ENCODE data around the gene ZNF598. TPM values are rescaled to one million over a fixed set of nuclear protein-coding genes. Genes with fewer than 3 reads are reported as not detected.
"Not testable (repeated sequence)": the region's sequence is repeated elsewhere in the genome, so short reads cannot be mapped to it uniquely, and the experiment has no call there.

The ZNF598 gene
- total RNA-seq, 2 donors from 2014 or later: 83.1 to 163 TPM

DNA sequence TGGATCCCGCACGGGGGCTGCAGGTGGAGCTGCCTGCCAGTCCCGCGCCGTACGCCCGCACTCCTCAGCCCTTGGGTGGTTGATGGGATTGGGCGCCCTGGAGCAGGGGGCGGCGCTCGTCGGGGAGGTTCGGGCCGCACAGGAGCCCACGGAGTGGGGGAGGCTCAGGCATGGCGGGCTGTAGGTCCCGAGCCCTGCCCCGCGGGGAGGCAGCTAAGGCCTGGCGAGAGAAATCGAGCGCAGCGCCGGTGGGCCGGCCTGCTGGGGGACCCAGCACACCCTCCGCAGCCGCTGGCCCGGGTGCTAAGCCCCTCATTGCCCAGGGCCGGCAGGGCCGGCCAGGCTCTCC lies 51.5 kb downstream of the ZNF598 start:
- H3K9me3 Mint-ChIP-seq; H3K36me3 Mint-ChIP-seq; H3K27me3 Mint-ChIP-seq; DNase-seq (ENCODE audit: low spot score); ATAC-seq; H3K4me3 Mint-ChIP-seq; H3K27ac Mint-ChIP-seq: not testable (repeated sequence)
- H3K4me1 Mint-ChIP-seq (ENCODE audit: low read depth in 2 of 2): peaks cover 18 to 23% of the 10 kb centered on the region in 2 donors

GRCh38 chr16:1957434-1958142 lies 52.0 kb downstream of the ZNF598 start:
- not testable (repeated sequence) for H3K9me3 Mint-ChIP-seq; H3K4me3 Mint-ChIP-seq; ATAC-seq; DNase-seq (ENCODE audit: low spot score); H3K36me3 Mint-ChIP-seq; H3K27ac Mint-ChIP-seq; H3K27me3 Mint-ChIP-seq
- peaks cover 14 to 20% of the 10 kb centered on the region in 2 donors for H3K4me1 Mint-ChIP-seq (ENCODE audit: low read depth in 2 of 2)

DNA sequence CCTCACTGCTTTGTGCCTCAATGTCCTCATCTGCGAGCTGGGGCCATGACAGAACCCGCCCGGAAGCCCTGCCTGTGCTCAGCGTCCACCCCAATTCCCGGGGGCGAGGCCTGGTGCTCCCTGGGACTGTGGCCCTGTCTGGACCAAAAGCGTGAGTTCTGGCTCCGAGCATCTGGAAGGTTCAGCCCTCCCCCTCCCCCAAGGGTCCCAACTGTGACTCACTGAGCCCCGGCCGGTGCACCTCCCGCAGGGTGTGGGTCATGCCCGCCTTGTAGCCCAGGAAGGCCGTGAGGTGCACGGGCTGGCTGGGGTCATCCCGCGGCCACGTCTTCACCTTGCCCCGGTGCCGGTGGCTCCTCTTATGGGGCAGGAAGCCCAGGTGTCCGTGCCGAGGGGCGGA lies 55.9 kb downstream of the ZNF598 start:
- H3K4me3 Mint-ChIP-seq: no peak overlapping the region
- no peaks in the 10 kb centered on the region for H3K4me1 Mint-ChIP-seq (ENCODE audit: low read depth in 2 of 2)
- ATAC-seq (no peak), DNase-seq (ENCODE audit: low spot score) (no peak)
- H3K27me3 Mint-ChIP-seq: no peaks in the 10 kb centered on the region
- no peaks in the 10 kb centered on the region for H3K36me3 Mint-ChIP-seq
- H3K27ac Mint-ChIP-seq: no peak overlapping the region
- H3K9me3 Mint-ChIP-seq: no peaks in the 10 kb centered on the region

DNA sequence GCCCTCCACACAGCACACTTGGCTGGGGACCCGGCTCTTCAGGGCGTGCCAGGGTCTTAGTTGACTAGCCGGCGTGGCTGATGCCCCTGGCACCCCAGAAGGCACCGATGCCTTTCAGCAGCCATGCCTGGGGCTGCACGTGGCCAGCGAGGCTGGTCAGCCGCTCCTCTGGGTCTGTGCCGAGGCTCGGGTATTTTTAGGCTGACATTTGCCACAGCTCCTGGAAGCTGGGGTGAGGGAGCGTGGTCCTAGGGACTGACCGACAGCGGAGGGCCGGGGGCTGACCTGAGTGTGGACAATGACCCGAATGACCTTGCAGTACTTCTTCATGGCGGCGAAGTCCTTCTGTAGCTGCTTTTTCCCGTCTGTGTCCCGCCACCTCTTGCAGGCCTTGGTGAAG lies 59.1 kb downstream of the ZNF598 start:
- ATAC-seq (no peak), DNase-seq (ENCODE audit: low spot score) (no peak)
- Mint-ChIP-seq H3K4me3 (no peak overlapping the region), H3K27me3 (no peaks in the 10 kb centered on the region), H3K9me3 (no peaks in the 10 kb centered on the region), H3K36me3 (no peaks in the 10 kb centered on the region), H3K4me1 (ENCODE audit: low read depth in 2 of 2) (no peaks in the 10 kb centered on the region), H3K27ac (no peak overlapping the region)

- no peaks in the 10 kb centered on the region for H3K36me3 Mint-ChIP-seq
- DNase-seq (ENCODE audit: low spot score) (no peak), ATAC-seq (no peak)
- no peak overlapping the region for H3K27ac Mint-ChIP-seq
- no peaks in the 10 kb centered on the region for H3K27me3 Mint-ChIP-seq
- no peak overlapping the region for H3K4me3 Mint-ChIP-seq
- no peaks in the 10 kb centered on the region for H3K9me3 Mint-ChIP-seq
- H3K4me1 Mint-ChIP-seq (ENCODE audit: low read depth in 2 of 2): no peaks in the 10 kb centered on the region
Observed at GRCh38 chr16:1950047-1950446, 59.6 kb downstream of the ZNF598 start.

DNA sequence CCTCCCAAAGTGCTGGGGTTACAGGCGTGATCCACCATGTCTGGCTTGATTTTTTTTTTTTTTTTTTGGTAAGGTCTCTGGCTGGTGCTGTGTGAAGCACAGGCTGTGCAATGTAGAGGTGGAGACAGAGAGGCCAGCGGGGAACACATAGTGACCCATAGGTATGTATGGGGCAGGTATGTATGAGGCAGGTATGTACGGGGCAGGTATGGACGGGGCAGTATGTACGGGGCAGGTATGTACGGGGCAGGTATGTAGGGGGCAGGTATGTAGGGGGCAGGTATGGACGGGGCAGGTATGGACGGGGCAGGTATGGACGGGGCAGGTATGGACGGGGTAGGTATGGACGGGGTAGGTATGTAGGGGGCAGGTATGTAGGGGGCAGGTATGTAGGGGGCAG lies 60.1 kb downstream of the ZNF598 start:
- no peaks in the 10 kb centered on the region for H3K27me3 Mint-ChIP-seq
- ATAC-seq: no peak
- peaks cover under 1 to 2% of the 10 kb centered on the region in 2 donors for H3K4me1 Mint-ChIP-seq (ENCODE audit: low read depth in 2 of 2)
- no peak overlapping the region for H3K4me3 Mint-ChIP-seq
- no peaks in the 10 kb centered on the region for H3K36me3 Mint-ChIP-seq
- no peak overlapping the region for H3K27ac Mint-ChIP-seq
- no peak for DNase-seq (ENCODE audit: low spot score)
- no peaks in the 10 kb centered on the region for H3K9me3 Mint-ChIP-seq

Other genes with a start within 250 kb of the ZNF598 start
- gene NME3, start 238.3 kb downstream of the ZNF598 start, total RNA-seq: 10 to 100 TPM; 37.4 to 46.4 TPM
- gene EME2, start 237.0 kb downstream of the ZNF598 start, total RNA-seq: 10 to 100 TPM; 34.8 to 55.0 TPM
- gene MRPS34, start 236.7 kb downstream of the ZNF598 start, total RNA-seq: 100 to 1,000 TPM in 1 of 2 donors, 10 to 100 TPM in 1; 98.1 to 192 TPM
- 10 to 100 TPM; 26.9 to 30.1 TPM for gene SPSB3, start 227.2 kb downstream of the ZNF598 start, total RNA-seq
- gene NUBP2, start 226.9 kb downstream of the ZNF598 start, total RNA-seq: 10 to 100 TPM; 47.9 to 81.8 TPM
- gene IGFALS, start 216.1 kb downstream of the ZNF598 start, total RNA-seq: under 1 TPM in 1 of 2 donors, not detected in 1; 0.12 TPM
- gene HAGH, start 183.0 kb downstream of the ZNF598 start, total RNA-seq: 10 to 100 TPM; 39.5 to 47.5 TPM
- 10 to 100 TPM; 13.9 to 14.5 TPM for gene FAHD1, start 182.6 kb downstream of the ZNF598 start, total RNA-seq
- not detected for gene MEIOB, start 137.7 kb downstream of the ZNF598 start, total RNA-seq
- gene HS3ST6, start 91.4 kb downstream of the ZNF598 start, total RNA-seq: not detected
- gene MSRB1, start 66.6 kb downstream of the ZNF598 start, total RNA-seq: 10 to 100 TPM; 24.3 to 24.7 TPM
- 1 to 10 TPM in 1 of 2 donors, not detected in 1; 1.5 TPM for gene RPL3L, start 55.1 kb downstream of the ZNF598 start, total RNA-seq
- 100 to 1,000 TPM in 1 of 2 donors, 10 to 100 TPM in 1; 95.0 to 103 TPM for gene NDUFB10, start 50.3 kb downstream of the ZNF598 start, total RNA-seq
- gene RPS2, start 45.0 kb downstream of the ZNF598 start, total RNA-seq: 1,000 to 10,000 TPM; 2,056 to 2,952 TPM
- gene RNF151, start 43.0 kb downstream of the ZNF598 start, total RNA-seq: not detected
- gene TBL3, start 37.8 kb downstream of the ZNF598 start, total RNA-seq: 10 to 100 TPM; 39.3 to 78.3 TPM
- gene NOXO1, start 28.4 kb downstream of the ZNF598 start, total RNA-seq: not detected
- gene GFER, start 25.6 kb downstream of the ZNF598 start, total RNA-seq: 10 to 100 TPM; 31.9 to 41.7 TPM
- gene SYNGR3, start 19.9 kb downstream of the ZNF598 start, total RNA-seq: 10 to 100 TPM; 21.3 to 43.6 TPM
- gene NPW, start 10.0 kb upstream of the ZNF598 start, total RNA-seq: 1 to 10 TPM; 1.5 to 3.5 TPM
- gene NHERF2, start 17.1 kb upstream of the ZNF598 start, total RNA-seq: 1 to 10 TPM; 3.8 to 4.5 TPM
- gene NTHL1, start 38.0 kb upstream of the ZNF598 start, total RNA-seq: 10 to 100 TPM; 12.6 to 40.9 TPM
- gene TSC2, start 38.2 kb upstream of the ZNF598 start, total RNA-seq: 100 to 1,000 TPM; 106 to 155 TPM
- 100 to 1,000 TPM in 1 of 2 donors, 10 to 100 TPM in 1; 66.4 to 145 TPM for gene PKD1, start 126.1 kb upstream of the ZNF598 start, total RNA-seq
- under 1 TPM in 1 of 2 donors, not detected in 1; 0.89 TPM for gene RAB26, start 138.8 kb upstream of the ZNF598 start, total RNA-seq
- gene TRAF7, start 146.0 kb upstream of the ZNF598 start, total RNA-seq: 10 to 100 TPM; 69.0 to 91.7 TPM
- gene CASKIN1, start 186.8 kb upstream of the ZNF598 start, total RNA-seq: under 1 TPM; 0.14 to 0.26 TPM
- gene MLST8, start 195.6 kb upstream of the ZNF598 start, total RNA-seq: 10 to 100 TPM; 31.2 to 68.9 TPM
- gene BRICD5, start 201.0 kb upstream of the ZNF598 start, total RNA-seq: 10 to 100 TPM in 1 of 2 donors, 1 to 10 TPM in 1; 6.2 to 23.7 TPM
- gene PGP, start 205.0 kb upstream of the ZNF598 start, total RNA-seq: 10 to 100 TPM; 18.8 to 39.8 TPM
- 10 to 100 TPM; 27.5 to 51.8 TPM for gene E4F1, start 213.8 kb upstream of the ZNF598 start, total RNA-seq
- 1 to 10 TPM in 1 of 2 donors, under 1 TPM in 1; 0.88 to 3.5 TPM for gene DNASE1L2, start 226.6 kb upstream of the ZNF598 start, total RNA-seq
- 10 to 100 TPM; 29.1 to 51.1 TPM for gene ECI1, start 241.8 kb upstream of the ZNF598 start, total RNA-seq